ENCODE data around the gene FGGY.

- TF ChIP-seq, protein P1, sequence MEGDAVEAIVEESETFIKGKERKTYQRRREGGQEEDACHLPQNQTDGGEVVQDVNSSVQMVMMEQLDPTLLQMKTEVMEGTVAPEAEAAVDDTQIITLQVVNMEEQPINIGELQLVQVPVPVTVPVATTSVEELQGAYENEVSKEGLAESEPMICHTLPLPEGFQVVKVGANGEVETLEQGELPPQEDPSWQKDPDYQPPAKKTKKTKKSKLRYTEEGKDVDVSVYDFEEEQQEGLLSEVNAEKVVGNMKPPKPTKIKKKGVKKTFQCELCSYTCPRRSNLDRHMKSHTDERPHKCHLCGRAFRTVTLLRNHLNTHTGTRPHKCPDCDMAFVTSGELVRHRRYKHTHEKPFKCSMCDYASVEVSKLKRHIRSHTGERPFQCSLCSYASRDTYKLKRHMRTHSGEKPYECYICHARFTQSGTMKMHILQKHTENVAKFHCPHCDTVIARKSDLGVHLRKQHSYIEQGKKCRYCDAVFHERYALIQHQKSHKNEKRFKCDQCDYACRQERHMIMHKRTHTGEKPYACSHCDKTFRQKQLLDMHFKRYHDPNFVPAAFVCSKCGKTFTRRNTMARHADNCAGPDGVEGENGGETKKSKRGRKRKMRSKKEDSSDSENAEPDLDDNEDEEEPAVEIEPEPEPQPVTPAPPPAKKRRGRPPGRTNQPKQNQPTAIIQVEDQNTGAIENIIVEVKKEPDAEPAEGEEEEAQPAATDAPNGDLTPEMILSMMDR (tag by site-specific recombination; IDR thresholded peaks at IDR 0.05): no peak
- TF ChIP-seq HOXA7 (CRISPR knock-in tag; IDR thresholded peaks at IDR 0.05; ENCODE audit: borderline replicate concordance) (no peak), ZNF280D (tag by site-specific recombination; IDR thresholded peaks at IDR 0.05) (no peak), ZNF501 (tag by site-specific recombination; IDR thresholded peaks at IDR 0.05) (no peak), ZNF274 (IDR thresholded peaks at IDR 0.05; ENCODE audit: low read length) (no peak), ZNF274 (tag by site-specific recombination; IDR thresholded peaks at IDR 0.05; ENCODE audit: borderline replicate concordance) (no peak), ZNF561 (tag by site-specific recombination; IDR thresholded peaks at IDR 0.05; ENCODE audit: borderline replicate concordance) (no peak), ZNF529 (tag by site-specific recombination; IDR thresholded peaks at IDR 0.05; ENCODE audit: insufficient replicate concordance) (no peak), ZNF23 (tag by site-specific recombination; IDR thresholded peaks at IDR 0.05; ENCODE audit: borderline replicate concordance) (no peak), SP2 (tag by site-specific recombination; IDR thresholded peaks at IDR 0.05) (no peak), ZBTB17 (tag by site-specific recombination; IDR thresholded peaks at IDR 0.05) (no peak)
Observed at GRCh38 chr1:59720326-59721115, 423.6 kb downstream of the FGGY start.

All from HEK293 (cell line).